HG03097 (cell line): ENCODE measurements around the gene TSGA10IP.
"Not testable (repeated sequence)": the region's sequence is repeated elsewhere in the genome, so short reads cannot be mapped to it uniquely, and the experiment has no call there.

ENCODE experiments used
- ATAC-seq: cut with Tn5 transposase; IDR thresholded peaks from one replicate; pipeline ENCODE4 v1.9.1; 2021; ENCODE audit not compliant: unreplicated experiment, low FRiP score

Gene TSGA10IP

DNA sequence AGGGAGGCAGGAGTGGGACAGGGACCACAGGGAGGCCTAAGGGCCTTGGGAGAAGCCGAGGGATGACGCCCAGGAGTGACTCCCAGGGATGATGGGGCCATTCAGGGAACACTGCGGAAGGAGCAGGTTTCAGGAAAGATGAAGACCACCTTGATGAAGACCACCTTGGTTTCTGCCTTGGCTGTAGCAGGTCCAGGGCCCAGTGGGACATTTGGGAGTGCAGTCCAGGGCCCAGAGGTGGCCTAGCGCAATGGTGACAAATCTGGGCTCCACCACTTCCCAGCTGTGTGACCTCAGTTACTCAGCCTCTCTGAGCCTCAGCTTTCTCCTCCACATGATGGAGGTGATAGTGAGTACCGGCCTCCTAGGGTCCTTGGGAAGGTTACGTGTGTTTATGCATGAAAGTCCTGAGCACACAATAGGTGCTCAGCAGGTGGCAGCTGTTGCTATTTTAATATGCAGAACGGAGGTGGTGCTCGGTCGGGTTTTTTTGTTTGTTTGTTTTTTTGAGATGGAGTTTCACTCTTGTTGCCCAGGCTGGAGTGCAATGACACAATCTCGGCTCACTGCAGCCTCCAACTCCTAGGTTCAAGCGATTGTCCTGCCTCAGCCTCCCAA is 770 bp downstream of the TSGA10IP start:
- ATAC-seq, result no peak

DNA sequence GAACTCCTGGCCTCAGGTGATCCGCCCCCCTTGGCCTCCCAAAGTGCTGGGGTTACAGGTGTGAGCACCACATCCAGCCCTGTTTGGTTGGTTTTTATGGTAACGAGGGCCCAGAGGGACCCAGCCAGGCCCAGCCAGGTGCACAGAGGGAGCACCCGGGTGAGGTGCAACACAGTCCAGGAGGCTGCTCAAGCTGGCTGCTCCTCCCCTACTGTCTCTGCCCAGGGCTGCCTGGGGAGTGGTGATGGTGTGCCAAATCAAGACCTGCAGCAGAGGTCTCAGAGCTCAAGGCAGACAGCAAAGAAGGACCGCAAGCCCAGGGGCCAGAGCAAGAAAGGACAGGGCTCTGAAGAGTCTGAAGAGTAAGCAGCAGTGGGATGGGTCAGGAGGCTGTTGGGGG is 1.4 kb downstream of the TSGA10IP start:
- no peak for ATAC-seq

DNA sequence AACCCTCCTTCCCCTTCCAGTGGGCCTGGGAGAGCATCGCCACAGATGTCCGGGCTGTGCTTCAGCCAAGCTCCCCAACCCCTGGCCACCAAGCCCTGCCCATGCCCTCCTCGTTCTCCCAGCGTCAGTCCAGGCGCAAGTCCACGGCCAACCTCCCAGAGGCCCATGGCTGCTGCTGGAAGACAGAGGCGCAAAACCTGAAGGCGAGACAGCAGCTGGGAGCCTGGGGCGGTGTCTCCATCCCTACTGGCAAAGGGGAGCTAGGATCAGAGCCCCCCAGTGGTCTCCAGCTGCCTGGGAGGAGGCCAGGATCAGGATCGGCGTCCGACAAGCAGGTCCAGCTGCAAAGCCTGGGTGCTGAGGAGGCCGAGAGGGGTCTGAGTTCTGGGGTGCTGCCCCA is 1.9 kb downstream of the TSGA10IP start:
- ATAC-seq, result no peak

DNA sequence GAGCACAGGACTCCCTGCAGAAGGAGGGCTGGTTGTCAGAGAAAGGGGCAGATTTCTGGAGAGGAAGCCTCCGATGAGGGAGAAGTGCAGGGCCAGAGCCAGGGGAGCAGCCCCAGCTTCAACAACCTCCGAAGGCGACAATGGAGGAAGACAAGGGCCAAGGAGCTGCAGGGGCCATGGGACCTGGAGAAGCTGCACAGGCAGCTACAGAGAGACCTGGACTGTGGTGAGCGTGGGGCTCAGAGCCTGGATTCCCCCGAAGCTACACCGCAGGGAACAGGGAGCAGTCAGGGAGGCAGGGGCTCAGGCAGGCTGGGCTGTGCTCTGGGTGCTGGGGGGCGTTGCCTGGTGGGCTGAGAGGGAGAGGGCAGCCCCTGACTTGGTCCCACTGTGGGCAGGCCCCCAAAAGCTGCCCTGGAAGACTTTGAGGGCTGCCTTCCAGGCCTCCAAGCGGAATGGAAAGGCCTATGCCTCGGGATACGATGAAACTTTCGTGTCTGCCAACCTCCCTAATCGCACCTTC is 2.4 kb downstream of the TSGA10IP start:
- ATAC-seq, result no peak

DNA sequence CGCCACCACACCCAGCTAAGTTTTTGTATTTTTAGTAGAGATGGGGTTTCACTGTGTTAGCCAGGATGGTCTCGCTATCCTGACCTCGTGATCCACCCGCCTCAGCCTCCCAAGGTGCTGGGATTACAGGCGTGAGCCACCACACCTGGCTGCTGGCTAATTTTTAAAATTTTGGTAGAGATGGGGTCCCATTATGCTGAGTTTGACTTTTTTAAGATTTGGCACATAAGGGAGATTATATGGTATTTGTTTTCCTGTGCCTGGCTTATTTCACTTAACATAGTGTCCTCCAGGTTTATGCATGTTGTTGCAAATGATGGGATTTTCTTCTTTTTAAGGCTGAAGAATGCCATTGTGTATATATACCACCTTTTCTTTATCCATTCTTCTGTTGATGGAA is 5.4 kb downstream of the TSGA10IP start:
- not testable (repeated sequence) for ATAC-seq

DNA sequence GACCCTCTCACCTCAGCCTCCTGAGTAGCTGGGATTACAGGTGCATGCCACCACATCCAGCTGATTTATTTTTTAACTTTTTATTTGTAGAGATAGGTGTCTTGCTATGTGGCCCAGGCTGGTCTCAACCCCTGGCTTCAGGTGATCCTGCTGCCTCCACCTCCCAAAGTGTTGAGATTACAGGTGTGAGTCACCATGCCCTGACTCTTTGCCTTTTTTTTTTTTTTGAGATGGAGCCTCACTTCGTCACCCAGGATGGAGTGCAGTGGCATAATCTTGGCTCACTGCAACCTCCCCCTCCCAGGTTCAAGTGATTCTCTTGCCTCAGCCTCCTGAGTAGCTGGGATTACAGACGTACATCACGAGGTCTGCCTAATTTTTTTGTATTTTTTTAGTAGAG is 6.4 kb downstream of the TSGA10IP start:
- ATAC-seq, result not testable (repeated sequence)

DNA sequence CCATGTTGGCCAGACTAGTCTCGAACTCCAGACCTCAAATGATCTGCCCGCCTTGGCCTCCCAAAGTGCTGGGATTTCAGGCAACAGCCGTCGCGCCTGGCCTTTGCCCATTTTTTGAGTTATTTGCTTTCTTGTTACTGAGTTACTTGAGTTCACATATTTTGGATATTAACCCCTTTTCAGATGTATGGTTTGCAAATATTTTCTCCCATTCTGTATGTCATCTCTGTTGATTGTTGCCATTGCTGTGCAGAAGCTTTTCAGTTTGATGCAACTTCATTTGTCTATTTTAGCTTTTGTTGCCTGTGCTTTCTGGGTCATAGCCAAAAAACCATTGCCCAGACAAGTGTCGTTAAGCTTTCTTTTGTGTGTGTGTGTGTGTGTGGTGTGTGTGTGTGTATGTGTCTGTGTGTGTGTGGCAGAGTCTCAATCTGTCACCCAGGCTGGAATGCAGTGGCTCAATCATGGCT is 6.8 kb downstream of the TSGA10IP start:
- no peak for ATAC-seq

DNA sequence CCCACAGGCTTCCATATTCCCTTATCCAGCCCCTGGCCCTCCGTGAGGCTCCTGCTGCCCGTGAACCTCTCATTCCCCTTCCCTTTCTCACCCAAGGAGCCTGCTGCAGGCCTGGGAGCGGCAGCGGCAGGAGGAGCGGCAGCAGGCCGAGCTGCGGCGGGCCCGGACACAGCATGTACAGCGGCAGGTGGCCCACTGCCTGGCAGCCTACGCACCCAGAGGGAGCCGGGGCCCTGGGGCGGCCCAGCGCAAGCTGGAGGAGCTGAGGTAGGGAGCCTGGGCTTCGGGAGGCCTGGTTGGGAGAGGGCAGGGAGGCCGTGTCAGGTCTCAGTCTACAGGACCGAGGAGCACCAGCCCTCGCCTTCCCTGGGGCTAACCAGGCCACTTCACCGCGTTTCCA is 8.2 kb downstream of the TSGA10IP start:
- ATAC-seq, result no peak

DNA sequence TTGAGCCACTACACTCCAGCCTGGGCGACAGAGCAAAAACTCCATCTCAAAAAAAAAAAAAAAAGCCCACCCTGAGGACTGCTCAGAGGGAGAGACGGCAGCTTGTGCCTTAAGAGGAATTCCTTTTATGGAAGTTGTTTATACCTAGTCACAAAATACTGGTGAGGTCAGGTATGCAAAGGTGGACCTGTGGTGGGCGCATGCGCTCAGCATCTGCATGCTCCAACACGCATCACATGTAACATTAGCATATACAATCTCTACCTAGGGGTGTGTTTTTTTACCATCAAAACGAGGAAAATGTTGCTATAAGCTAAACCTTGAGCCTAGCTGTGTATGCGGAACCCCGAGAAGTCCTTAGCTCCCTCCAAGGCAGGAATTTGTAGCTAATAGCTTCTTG is 9.5 kb downstream of the TSGA10IP start:
- no peak for ATAC-seq

DNA sequence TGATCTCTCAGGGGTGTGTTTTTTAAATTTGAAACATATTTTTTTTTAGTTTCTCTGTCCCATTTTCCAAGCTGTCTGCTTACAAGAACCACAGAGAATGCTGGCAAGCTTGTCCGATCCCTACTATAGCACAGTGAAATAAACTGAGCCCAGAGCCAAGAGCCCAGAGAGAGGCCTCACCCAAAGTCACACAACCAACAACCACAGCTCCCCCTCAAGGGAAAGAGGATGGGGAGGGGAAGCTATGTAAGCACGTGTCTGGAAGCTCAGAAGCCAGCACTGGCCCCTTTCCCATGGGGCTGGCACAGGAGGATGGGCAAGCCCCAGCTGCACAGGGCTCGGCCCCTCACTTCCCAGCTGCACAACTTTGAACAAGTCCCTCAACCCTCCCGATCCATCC is 13.0 kb downstream of the TSGA10IP start:
- ATAC-seq, result no peak

DNA sequence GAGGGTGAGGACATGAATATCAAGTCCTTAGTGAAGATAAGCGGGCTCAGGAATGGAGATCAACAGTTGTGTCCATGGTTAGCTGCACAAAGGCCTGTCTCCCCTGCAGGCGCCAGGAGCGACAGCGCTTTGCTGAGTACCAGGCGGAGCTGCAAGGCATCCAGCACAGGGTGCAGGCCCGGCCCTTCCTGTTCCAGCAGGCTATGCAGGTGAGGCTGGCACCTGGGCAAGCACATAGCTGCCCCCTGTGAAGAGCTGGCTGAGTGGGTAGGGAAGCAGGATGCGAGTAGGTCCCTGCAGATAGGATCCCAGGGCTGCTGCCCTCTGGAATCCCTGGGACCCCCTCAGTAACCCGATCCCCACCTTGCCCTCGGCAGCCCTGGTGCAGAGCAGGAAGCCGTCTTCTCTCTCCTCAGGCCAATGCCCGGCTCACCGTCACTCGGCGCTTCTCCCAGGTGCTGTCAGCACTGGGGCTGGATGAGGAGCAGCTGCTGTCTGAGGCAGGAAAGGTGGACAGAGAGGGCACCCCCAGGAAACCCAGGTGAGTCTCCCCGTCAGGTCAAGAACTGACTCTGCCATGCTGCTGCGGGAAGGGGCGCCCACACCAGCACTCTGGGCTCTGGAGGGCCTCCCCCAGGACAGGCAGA is 13.6 kb downstream of the TSGA10IP start:
- no peak for ATAC-seq

DNA sequence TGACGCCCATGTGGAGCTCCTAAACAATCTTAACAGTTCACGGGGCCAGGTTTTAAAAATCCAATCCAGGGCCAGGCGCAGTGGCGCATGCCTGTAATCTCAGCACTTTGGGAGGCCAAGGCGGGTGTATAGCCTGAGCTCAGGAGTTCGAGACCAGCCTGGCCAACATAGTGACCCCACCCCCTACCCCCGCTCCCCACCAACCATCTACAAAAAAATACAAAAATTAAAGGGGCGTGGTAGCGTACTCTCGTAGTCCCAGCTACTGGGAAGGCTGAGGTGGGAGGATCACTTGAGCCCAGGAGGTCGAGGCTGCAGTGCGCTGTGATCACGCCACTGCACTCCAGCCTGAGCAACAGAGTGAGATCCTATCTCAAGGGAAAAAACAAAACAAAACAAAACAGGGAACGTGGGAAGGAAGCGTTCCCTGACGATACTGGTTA is 15.6 kb downstream of the TSGA10IP start:
- ATAC-seq, result no peak

DNA sequence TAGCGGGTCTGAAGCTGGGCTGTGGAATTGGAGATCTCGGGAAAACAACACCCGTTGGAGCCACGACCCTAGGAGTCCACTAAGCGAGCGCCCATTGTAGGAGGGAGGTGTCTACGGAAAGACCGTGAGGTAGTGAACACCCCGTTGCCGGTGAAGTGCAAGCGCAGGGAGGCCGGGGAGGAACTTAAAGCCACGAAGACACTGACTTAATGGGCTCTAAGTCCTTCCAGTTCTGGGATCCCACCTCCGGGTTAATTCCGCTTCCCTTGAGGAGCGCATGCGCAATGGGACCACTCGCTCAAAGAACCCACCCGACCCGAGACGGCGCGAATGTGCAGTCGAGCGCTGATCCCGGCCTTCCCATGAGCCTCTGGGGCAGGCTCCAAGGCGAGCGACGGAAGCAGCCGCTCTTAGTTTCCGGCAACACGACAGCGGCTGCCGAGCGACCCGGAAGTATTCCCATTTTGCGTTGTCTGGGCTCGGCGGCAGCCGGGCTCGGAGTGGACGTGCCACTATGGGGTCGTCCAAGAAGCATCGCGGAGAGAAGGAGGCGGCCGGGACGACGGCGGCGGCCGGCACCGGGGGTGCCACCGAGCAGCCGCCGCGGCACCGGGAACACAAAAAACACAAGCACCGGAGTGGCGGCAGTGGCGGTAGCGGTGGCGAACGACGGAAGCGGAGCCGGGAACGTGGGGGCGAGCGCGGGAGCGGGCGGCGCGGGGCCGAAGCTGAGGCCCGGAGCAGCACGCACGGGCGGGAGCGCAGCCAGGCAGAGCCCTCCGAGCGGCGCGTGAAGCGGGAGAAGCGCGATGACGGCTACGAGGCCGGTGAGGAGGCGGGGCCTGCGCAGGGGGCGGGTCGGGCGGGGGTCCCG is 16.2 kb downstream of the TSGA10IP start, which contains the start of gene SART1:
SART1 (plus strand) TSS at position 468 of the 874 bp plus-strand sequence; CDS start at position 515, 47 bp downstream.
- peak; percentile 84 for ATAC-seq

DNA sequence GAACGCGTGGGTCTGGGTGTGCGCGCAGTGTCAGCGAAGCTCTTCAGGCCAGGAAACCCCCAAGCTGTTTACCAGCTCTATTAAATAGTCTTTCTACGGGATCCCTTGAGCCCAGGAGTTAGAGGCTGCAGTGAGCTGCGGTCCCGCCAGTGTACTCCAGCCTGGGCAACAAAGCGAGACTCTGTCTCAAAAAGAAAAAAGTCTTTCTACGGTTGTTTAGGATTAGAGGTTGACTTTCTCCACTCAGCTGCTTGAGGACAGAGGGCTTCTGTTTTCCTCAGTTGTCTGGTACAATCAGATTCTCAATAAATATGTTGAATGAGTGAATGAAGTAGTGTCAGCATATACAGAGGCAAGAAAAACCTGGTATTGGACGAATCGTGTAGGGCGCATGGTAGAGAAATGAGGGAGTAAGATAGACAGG is 16.9 kb downstream of the TSGA10IP start:
- ATAC-seq, result no peak

DNA sequence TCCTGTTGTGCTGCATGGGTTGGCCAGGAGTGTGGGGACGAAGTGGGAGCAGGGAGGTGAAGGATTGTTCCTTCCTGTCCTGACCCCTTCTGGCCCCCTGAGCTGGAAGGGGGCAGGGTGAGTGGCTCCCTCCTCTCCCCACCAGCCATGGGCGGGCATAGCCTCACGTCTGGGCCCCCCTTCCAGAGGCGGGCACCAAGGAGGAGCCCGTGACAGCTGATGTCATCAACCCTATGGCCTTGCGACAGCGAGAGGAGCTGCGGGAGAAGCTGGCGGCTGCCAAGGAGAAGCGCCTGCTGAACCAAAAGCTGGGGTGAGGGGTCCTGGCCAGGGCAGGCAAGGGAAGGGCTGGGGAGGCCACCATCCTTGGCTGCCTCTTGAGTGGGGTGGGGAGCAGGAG is 19.6 kb downstream of the TSGA10IP start:
- no peak for ATAC-seq

DNA sequence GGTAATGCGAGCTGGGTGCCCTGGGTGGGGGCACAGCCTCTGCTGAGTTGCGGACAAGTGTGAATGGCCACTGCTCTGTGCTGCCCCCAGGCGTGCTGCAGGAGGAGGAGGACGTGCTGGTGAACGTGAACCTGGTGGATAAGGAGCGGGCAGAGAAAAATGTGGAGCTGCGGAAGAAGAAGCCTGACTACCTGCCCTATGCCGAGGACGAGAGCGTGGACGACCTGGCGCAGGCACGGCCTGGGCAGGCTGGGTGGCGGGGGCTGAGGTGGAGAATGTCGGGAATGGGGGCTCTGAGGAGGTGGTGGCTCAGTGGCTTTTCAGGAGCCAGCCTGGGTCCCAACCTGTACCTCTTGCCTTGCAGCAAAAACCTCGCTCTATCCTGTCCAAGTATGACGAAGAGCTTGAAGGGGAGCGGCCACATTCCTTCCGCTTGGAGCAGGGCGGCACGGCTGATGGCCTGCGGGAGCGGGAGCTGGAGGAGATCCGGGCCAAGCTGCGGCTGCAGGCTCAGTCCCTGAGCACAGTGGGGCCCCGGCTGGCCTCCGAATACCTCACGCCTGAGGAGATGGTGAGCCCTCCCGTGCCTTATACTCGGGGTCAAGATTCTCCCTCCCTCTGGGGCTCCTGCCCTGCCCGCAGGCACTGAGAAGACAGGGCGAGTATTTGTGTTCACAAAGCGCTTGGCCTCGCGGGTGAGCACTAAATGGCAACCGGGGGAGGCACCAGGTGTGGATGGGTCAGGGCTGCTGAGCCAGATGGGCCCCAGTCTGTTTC is 20.9 kb downstream of the TSGA10IP start:
- ATAC-seq, result no peak

DNA sequence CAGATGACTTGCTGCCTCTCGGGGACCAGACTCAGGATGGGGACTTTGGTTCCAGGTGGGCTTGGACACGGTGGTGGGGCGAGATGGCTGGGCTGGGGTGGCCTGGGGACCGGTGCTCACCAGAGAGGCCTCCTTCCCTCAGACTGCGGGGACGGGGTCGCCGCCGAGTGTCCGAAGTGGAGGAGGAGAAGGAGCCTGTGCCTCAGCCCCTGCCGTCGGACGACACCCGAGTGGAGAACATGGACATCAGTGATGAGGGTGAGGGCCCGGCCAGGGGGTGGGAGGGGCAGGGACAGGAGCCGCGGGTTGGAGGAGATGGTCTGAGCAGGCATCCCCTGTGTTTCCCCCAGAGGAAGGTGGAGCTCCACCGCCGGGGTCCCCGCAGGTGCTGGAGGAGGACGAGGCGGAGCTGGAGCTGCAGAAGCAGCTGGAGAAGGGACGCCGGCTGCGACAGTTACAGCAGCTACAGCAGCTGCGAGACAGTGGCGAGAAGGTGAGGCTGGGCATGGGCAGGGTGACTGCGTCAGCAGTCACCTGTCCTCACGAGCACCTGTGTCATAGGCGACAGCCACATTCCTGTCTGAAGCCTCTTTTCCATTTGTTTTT is 22.2 kb downstream of the TSGA10IP start:
- ATAC-seq, result no peak

DNA sequence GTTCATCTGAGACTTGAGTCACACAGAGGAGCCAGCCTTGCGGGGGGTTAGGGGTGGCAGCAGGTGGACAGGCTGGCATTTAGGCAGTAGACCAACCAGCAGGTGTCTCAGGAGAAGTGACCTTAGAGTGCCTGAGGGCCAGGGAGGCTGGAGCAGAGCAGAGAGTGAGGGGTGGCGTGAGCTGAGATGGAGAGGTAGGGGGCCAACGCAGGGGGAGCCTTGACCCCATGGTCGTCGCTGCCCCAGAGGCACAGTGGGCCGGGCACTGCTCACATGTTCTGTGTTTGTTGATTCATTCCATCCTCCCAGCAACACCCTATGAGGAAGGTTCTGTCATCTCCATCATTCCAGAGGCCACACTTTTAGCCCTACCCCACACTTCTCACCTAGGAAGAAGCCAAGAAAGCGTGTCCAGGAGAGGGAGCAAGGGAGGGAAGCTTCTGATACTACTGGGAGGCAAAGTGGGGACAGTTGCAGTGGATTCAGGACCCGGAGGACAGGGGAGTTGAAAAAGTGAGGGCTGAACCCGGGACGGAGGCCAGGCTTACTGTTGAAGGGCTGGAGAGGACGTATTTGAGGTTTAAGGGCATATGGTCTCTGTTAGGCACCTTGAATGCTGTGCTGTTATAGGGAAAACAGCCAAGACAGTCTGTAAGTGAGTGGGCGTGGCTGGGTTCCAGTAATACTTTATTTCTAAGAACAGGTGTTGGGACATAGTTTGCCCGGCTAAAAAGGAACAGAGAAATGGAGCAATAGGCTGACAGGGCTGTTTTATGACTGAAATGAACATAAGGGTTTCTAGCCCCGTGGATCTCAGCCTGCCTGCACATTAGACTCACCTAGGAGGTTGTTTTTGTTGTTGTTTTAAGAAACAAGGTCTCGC is 23.6 kb downstream of the TSGA10IP start:
- ATAC-seq, result no peak

DNA sequence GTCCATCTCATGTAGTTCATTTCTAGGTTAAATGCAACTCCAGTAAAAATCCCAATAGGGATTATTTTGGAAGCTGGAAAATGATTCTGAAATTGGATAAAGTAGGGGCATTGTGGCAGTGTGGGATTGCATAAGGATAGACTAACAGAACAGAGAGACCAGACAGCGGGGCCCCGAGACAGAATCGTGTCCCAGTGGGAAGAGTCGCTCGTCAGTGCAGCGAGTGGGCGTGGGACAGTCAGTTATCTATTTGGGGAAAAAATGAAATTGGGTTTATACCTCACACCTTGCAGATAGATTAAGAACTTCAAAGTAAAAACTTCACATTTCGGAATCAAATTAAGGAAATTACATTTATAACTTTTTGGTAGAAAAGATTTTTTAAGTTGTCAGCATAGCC is 26.8 kb downstream of the TSGA10IP start:
- ATAC-seq, result no peak
